MM.1S (cell line): ENCODE data around the gene ZNF785.

ENCODE experiments used
- EZH2phosphoT487 ChIP-seq: fragments of 300-600 bp; sonication (generic); IDR thresholded peaks from 2 replicates; pipeline ENCODE4 v1.6.1; 2018; ENCODE audit warnings: antibody characterized with exemption, low read length
- TF ChIP-seq, protein P1 (sequence below): fragments of 300-600 bp; sonication (generic); IDR thresholded peaks from 2 replicates; pipeline ENCODE4 v1.5.1; 2016; ENCODE audit warnings: antibody characterized with exemption, low read length, mixed read lengths

DNA sequence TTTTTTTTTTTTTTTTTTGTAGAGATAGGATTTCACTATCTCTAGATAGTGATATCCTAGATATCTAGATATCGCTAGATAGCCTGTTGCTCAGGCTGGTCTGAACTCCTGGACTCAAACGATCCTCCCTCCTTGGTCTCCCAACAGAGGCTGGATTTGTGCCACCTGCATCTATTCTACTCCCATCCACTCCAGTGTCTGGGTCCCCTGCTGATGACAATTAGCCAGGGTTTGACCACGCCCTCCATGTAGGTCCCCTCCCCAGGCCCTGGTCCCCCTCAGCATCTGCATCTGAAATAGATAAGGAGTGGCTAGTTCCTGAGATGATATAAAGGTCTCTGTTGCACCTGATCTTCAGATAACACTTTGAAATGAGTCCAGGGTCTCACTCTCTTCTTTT, 16.2 kb downstream of the ZNF785 start:
- TF ChIP-seq, protein P1, sequence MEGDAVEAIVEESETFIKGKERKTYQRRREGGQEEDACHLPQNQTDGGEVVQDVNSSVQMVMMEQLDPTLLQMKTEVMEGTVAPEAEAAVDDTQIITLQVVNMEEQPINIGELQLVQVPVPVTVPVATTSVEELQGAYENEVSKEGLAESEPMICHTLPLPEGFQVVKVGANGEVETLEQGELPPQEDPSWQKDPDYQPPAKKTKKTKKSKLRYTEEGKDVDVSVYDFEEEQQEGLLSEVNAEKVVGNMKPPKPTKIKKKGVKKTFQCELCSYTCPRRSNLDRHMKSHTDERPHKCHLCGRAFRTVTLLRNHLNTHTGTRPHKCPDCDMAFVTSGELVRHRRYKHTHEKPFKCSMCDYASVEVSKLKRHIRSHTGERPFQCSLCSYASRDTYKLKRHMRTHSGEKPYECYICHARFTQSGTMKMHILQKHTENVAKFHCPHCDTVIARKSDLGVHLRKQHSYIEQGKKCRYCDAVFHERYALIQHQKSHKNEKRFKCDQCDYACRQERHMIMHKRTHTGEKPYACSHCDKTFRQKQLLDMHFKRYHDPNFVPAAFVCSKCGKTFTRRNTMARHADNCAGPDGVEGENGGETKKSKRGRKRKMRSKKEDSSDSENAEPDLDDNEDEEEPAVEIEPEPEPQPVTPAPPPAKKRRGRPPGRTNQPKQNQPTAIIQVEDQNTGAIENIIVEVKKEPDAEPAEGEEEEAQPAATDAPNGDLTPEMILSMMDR = no peak
- no peak for TF ChIP-seq EZH2phosphoT487
